ENCODE data around the gene TAOK3. TPM values are rescaled to one million over a fixed set of nuclear protein-coding genes. Genes with fewer than 3 reads are reported as not detected.

The TAOK3 gene
- total and polyA plus RNA-seq, 2 donors (not counting 3 experiments of a cell fraction or from before 2014, with no cell fraction given) = 11.3 to 23.1 TPM

DNA sequence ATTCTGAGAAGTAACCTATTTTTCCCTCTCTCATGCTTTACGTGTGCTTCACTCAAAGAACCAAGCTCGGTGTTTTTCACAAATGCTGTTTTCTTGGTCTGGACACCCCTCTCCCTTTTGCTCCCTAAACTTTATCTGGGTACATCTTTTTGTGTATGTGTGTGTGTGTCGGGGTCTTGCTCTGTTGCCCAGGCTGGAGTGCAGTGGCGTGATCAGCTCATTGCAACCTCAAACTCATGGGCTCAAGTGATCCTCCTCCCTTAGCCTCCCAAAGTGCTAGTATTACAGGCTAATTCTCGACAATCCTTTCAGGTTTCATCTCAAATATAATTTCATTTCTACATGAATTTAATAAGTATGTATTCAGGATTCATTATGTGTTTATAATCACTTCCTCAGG is 153.6 kb downstream of the TAOK3 start:
- Histone ChIP-seq H3K9me3 (replicated peaks; ENCODE audit: control insufficient read depth, insufficient read depth, low read length) (no peaks in the 10 kb centered on the region), H3K27ac (ENCODE audit: insufficient read depth, low read depth, low read length) (no peak overlapping the region), H3K9me1 (replicated peaks; ENCODE audit: control insufficient read depth, extremely low read depth, insufficient read depth, low read length) (no peaks in the 10 kb centered on the region), H3K4me1 (ENCODE audit: control insufficient read depth, extremely low read depth, insufficient read depth, low read length) (no peaks in the 10 kb centered on the region), H3K36me3 (ENCODE audit: control insufficient read depth in 2 of 2, extremely low read depth in 1 of 2, insufficient read depth in 2 of 2, low read length in 2 of 2) (no peaks in the 10 kb centered on the region), H3K27me3 (ENCODE audit: control insufficient read depth in 2 of 2, insufficient read depth in 2 of 2, low read length in 2 of 2) (no peaks in the 10 kb centered on the region), H3K4me3 (replicated peaks in 1 of 3; ENCODE audit: insufficient read depth in 1 of 3, low read depth in 1 of 3, low read length in 3 of 3) (no peak overlapping the region), H4K20me1 (replicated peaks; ENCODE audit: control insufficient read depth, extremely low read depth, insufficient read depth, low read length) (no peaks in the 10 kb centered on the region), H3K4me2 (ENCODE audit: insufficient read depth, low read length) (no peak overlapping the region), H3K9ac (replicated peaks; ENCODE audit: extremely low read depth, insufficient read depth, low read length) (no peak overlapping the region), H2AFZ (ENCODE audit: low read depth, low read length) (no peak overlapping the region), H3K79me2 (ENCODE audit: control insufficient read depth, insufficient read depth, low read length) (no peaks in the 10 kb centered on the region)
- intact Hi-C loops (cut with micrococcal nuclease) (no loop called here), dilution Hi-C loops (cut with MboI; ENCODE audit: extremely low pct_ligation_motif_present, low sequenced_read_pairs) (no loop called here)
- FAIRE-seq (no peak), DNase-seq (ENCODE audit: low read depth, low spot score) (no peak)
- no TSS peak for BruUV-seq (replicated peaks)
- POLR2A ChIA-PET = no interaction called here
- TF ChIP-seq, protein P1, sequence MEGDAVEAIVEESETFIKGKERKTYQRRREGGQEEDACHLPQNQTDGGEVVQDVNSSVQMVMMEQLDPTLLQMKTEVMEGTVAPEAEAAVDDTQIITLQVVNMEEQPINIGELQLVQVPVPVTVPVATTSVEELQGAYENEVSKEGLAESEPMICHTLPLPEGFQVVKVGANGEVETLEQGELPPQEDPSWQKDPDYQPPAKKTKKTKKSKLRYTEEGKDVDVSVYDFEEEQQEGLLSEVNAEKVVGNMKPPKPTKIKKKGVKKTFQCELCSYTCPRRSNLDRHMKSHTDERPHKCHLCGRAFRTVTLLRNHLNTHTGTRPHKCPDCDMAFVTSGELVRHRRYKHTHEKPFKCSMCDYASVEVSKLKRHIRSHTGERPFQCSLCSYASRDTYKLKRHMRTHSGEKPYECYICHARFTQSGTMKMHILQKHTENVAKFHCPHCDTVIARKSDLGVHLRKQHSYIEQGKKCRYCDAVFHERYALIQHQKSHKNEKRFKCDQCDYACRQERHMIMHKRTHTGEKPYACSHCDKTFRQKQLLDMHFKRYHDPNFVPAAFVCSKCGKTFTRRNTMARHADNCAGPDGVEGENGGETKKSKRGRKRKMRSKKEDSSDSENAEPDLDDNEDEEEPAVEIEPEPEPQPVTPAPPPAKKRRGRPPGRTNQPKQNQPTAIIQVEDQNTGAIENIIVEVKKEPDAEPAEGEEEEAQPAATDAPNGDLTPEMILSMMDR (IDR thresholded peaks at IDR 0.05; ENCODE audit: extremely low read depth in 1 of 2, insufficient read depth in 1 of 2, low read depth in 1 of 2, low read length in 2 of 2) = no peak
- TF ChIP-seq, protein P2, sequence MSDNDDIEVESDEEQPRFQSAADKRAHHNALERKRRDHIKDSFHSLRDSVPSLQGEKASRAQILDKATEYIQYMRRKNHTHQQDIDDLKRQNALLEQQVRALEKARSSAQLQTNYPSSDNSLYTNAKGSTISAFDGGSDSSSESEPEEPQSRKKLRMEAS (IDR thresholded peaks at IDR 0.05; ENCODE audit: insufficient read depth, insufficient read length) = no peak
- TF ChIP-seq FOS (IDR thresholded peaks at IDR 0.05; ENCODE audit: borderline replicate concordance, insufficient read depth, low read length) (no peak), GATA2 (IDR thresholded peaks at IDR 0.05; ENCODE audit: insufficient read depth, insufficient read length, low read depth, low read length) (no peak), JUN (IDR thresholded peaks at IDR 0.05; ENCODE audit: borderline replicate concordance, insufficient read depth, insufficient read length, low read depth) (no peak), POLR2A (IDR thresholded peaks at IDR 0.05; ENCODE audit: low read depth, low read length) (no peak), MYC (IDR thresholded peaks at IDR 0.05; ENCODE audit: low read depth, low read length) (no peak), EZH2 (IDR thresholded peaks at IDR 0.05; ENCODE audit: borderline replicate concordance, low read depth, low read length, severe bottlenecking) (no peak), POLR2AphosphoS5 (IDR thresholded peaks at IDR 0.05; ENCODE audit: insufficient read depth, low read depth, low read length) (no peak)
- CTCF ChIA-PET = interaction anchor here (1.2 kb wide), 1 partner anchor 13 kb away, joined by 3 read pairs; no protein-coding TSS in a partner anchor

Measured in endothelial cell of umbilical vein (primary cell).